Iris pigment epithelial cell (primary cell): Measurements from ENCODE around the gene LRP8.
"Not testable (repeated sequence)": the region's sequence is repeated elsewhere in the genome, so short reads cannot be mapped to it uniquely, and the experiment has no call there.

Experiments used
- DNase-seq: peaks from one replicate; pipeline ENCODE4 v3.0.0-alpha.2; 2011; ENCODE audit warnings: low read depth

Gene LRP8

DNA sequence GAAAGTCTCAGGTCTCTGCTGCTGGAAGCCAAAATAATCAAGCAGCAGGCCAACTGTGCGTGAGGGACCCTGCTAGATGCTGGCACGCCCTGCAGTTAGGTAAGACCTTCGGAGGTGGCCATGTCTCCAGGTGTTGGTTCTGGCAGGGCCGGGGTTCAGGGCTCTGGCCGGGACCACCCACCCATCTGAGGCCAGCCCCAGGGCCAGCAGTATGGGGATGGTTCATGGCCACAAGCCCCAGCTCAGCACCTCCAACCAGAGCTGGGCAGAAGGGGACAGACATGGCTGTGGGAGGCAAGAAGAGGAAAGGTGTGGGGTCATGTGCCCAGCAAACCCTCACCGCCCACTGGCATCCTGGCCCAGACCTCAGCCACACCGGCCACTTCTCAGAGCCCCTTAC, 23.3 kb downstream of the LRP8 start:
- no peak for DNase-seq

DNA sequence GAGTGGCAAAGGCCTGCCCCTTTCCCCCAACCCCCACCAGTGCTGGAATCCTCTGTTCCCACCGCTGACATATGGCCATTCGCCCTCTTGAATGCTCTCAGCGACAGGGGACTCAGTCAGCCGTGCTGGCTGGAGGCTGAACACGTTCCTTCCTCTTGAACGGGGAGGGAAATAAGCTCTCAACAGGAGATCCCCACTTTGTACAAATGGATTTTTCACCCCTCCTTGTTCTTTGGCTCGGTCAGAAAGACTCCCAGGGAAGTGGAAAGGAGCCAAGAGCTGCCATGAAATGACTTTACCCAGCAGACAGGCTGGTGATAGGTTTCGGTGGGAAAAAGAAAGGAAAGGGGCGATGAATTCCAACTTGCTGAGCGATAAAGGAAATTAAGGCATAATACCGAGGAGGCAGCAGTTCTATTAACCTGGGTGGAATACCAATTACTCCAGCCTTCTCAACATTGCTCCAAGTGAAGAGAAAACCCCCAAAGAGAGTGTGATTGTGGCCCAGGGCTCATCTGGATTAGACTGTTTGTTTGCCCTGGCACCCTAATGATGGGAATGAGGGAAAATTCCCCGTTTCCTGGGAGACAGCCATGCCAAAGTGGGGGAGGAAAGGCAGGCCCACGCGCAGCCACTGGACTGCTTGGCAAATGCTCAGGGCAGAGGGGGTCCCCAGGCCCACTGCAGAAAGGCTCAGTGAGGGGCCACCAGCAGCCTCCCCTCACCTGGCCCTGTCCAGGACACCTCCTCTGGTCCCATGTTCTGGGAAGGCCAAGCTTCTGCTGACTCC, 23.9 kb downstream of the LRP8 start:
- no peak for DNase-seq

DNA sequence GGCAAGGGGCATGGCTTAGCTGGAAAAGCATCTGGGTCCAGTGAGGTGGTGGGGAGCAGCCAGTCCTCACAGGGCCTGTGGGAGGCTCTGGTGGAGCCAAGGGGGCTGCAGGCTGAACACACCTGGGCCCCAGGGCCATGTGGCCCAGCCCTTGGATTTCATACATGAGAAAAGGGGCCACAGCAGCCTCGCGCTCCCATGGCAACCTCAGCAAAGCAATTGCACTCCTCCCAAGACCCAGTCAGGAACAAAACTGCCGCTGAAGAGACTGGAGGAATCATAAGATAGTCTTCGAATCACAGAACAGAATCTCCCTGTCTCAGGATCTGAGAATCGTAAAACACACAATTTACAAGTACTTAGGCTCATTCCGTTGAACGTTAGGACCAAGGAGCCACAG, 24.6 kb downstream of the LRP8 start:
- DNase-seq, result no peak

DNA sequence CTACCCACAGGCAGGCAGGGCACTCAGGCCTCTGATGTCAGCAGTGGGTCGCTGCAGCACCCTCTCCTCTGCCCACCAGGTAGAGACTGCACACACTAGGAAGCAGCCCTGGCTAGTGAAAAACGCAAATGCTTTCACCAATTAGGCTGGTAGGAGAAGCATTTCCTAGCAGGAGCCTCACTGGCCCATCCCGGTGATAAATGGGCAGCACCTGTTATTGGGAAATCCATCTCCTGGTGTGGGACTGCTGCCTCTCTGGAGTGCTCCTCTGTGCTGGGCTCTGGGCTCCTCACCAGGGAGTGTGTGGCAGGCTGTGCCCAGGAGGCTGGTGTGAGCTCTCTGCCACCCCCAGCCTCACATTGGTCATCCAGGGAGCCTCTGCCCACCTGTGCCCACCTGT, 28.6 kb downstream of the LRP8 start:
- no peak for DNase-seq

DNA sequence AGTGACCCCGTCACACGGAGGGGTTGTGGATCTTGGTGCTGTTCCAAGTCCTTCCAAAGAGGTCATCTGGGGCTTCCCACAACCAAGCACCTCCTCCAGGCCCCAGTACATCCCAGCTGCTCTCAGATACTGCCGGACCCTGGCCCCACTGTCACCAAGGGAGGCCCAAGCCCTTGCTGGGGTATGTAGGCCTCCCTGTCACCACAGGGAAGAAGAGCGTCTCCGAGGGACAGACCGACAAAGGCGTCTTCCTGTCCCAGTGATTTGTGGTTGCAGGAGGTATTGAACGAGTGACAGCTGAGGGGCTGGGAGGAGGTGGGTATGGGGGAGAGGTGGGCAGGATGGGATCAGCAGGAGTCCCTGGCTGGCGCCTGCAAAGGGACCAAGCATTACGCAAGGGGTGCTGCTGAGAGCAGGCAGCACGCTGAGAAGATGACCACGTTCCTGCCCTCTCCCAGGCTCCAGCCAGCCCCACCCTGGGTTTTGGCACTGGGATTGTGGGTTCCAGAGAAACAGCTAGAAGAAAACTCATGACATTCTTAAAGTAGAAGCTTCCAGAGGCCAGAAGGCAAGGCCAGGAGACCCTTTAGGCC, 29.7 kb downstream of the LRP8 start:
- no peak for DNase-seq

DNA sequence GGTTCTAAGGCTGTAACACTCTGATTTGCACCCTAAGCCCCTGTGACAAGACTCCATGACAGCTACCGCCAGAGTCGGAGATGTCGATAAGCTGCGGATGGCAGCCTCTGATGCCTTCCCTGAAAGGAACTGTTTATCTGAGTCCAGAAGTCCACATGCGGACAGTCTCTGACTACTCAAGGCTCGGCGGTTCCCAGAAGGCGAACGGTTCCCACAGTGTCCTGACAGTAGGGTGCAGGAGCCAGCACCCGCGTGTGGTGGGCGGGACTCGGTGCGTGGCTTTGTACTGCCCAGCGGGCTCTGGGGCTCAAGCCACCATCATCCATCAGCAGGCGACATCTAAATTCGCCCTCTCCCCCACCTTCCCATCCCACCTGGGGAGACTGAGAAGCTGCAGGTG, 30.7 kb downstream of the LRP8 start:
- no peak for DNase-seq

DNA sequence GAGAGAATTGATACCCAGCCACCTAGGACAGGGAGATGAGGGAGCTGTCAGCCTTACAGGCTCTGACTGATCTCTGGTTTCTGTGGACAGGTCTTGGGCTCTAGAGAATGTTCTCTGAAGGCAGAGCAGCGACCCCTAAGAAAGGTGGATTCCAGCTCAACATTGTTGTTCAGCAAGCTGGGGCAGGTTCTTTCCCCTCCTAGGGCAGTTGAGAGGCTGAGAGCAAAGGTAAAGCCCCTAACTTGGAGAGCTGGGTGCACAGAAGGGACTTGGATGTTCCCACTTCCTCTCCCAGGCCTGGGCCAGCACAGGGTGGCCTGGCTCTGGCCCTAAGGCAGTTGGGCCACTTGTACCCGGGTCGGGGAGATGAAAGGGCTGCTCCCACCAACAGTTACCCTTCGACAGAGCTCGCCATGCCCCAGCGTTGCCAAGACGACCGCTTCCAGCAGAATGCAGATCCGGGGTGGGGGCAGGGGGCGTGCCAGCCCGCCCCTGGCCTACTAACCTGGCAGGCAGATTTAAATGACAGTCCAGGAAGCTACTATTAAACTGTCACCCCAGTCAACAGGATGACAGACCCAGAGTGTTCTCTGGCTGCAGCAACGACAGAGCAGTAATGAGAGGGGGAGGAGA, 31.6 kb downstream of the LRP8 start:
- no peak for DNase-seq

DNA sequence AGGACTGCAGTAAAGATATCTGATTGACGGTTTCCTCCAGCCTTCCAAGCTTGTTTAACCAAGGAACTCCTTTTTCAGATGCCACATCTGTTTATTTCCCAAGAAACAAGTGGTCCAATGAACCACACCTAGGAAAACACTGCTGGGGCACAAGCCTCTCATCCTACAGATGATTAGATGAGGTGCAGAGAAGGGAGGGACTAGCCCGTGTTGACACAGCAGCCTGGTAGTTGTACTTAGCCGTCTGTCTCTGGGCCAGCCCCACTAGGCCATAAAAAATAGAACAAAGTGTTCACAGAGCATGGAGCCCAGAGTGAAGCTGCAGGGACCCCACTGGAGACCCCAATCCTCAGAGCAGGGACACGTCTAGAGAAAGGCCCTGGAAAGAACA, 32.1 kb downstream of the LRP8 start:
- no peak for DNase-seq

DNA sequence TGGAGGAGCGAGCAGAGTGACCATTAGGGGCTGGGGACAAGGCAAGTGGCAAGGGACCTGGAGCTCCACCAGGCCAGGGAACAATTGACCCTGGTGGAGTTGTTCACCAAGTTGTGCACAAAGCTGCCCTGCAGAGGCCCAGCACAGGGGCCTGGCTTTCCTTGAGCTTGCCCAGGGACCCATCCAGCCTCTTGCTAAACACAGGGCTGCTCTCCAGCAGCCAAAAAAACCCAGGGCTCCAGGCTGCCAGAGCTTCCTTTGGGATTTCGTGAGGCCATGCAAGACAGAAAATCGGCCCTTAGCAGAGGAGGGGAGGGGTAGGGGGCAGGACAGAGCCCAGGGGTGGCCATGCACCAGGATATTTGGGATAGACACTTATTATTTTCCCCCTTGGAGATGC, 32.6 kb downstream of the LRP8 start:
- DNase-seq, result no peak

DNA sequence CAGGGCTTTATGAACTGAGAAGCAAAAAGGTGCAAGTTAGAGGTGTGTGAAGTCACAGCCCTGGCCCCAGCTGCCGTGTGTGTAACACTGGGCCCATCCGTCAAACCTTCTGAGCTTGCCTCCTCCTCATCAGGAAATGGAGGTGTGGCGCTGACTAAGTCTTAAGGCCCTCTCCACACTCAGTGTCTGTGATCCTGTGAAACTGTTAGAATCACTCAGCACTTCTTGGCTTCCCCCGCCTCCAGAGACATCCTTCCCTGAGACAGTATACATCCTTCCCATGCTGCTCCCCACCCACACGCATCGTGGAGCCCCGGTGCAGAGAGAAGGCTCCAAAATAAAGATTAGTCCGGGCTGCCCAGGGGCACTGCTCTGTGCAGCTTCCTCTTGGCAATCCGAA, 33.3 kb downstream of the LRP8 start:
- peak; percentile 79 for DNase-seq

DNA sequence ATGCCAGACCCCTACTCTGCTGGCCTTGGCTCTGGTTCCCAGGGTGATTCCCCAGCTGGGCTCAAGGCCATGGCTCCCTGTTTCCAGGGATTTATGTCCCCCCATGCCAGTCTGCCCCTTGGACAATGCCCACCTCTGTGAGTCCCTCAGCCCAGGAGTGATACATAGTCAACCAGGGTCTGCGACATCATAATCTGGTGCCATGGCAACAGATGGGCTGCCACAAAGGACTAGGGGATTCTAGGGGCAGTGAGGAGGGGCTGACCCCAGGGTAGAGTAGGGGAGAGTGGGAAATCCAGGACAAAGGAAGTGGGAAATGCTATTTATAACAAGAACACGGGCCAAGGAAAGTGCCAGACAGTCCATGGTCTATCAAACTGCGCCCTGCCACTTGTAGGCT, 33.8 kb downstream of the LRP8 start:
- no peak for DNase-seq

DNA sequence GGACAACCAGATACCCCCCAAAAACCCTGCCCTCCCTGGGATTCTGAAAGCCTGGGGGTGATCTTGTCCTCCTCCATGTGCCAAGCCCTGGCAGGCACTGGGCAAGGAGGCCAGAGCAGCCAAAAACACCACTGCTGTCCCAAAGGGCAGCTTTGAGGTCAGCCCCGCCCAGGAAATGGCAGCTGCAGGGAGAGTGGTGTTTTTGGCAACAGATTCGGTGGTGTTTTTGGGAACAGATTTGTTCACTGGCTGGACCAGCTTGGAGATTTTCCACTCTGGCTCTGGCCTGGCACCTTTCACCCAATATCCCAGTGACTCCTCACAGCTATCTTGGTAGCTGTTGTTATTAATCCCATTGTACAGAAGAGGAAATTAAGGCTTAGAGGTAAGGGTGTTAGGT, 34.7 kb downstream of the LRP8 start:
- no peak for DNase-seq

DNA sequence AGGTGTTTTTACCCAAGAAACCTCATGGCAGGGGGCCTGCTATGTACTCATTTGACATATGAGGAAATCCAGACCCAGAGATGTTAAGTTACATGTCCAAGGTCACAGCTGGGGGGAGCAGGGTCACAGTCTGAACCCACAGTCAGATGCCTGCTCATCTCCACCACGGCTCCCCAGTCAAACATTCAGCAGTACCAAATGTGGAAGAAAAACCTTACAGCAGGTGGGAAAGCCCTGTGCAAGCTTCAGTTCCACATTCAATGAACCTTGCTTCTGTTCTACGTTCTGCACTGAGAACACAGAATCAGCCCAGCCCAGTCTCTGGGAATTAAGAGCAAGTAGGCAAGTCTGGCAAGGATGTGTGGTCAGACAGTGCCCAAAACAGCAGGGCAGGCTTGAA, 35.2 kb downstream of the LRP8 start:
- no peak for DNase-seq

DNA sequence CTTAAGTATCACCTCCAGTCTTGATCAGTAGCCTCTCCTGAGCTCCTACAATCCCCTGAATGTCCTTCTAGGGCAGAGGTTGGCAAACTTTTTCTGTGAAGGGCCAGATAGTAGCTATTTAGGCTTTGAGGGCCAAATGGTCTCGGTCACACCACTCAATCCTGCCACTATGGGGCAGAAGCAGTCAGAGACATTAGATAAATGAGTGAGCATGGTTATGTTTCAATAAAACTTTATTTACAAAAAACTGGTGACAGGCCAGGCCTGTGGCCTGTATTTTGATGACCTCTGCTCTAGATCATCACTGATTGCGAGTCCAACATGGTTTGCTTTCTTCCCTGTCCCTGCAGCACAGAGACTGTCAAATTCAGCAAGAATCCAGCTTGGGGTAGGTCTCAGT, 36.3 kb downstream of the LRP8 start:
- DNase-seq, result no peak

DNA sequence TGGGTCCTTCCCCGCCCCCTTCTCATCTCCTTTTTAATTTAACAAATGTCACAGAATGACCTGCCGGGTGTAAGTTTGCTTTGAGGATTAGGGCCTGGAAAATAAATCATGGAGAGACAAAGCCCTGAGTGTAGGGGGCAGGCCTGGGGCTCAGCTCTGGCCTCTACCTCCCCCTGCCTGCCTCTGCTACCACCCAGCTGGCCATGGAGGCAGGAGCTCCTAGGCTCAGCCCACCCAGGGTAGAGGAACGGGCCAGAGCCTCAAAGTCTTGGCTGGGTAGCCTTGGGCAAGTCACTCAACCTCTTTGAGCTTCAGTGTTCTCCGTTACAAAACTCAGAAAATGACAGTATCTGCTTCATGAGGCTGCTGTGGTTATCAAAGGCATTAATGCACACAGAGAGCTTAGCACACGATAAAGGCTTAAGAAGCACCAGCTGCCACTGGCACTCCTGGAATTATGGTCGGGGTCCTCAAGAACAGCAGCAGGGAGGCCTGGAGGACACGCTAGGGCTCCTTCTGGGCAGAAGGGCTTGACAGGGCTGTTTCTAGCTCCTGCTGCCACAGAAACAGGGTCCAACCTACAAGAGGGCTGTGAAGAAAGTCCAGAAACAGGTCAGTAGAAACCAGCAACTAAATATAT, 39.0 kb downstream of the LRP8 start:
- DNase-seq, result no peak

DNA sequence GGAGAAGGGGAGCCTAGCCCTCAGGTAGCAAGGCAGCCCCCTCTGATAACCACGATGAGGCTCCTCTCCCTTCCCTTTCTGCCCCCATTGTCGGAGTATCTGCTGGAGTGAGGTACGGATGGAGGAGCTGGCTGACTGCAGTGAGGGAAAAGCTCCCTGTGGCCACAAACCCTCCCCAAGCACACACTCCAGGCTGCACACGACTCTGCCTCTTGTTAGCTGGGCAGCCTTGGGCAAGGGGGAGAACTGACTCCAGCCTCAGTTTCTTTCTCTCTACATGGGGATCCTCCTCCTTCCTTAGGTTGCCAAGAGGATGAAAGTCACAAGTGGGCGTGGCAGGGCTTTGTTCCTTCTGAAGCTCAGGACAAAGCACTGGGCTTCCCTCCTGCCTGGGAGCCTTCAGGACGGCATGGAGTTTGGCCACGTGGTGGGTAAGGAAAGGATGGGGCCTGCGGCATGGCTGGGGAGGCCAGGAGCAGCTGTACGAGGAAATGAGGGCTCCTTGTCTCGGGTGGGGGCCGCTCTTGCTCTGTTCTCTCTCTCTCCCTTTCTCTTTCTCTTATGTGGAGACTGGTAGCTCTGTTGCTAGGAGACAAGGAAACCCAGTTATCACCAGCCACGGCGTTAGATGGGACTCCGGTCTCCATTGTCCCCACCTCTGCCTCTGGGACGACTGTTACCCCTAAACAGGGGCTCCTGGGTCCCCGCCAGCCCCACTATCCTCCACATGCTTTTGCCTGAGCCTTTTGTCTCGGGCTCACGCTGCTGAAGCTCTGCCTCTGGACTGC, 39.7 kb downstream of the LRP8 start:
- DNase-seq, result no peak

DNA sequence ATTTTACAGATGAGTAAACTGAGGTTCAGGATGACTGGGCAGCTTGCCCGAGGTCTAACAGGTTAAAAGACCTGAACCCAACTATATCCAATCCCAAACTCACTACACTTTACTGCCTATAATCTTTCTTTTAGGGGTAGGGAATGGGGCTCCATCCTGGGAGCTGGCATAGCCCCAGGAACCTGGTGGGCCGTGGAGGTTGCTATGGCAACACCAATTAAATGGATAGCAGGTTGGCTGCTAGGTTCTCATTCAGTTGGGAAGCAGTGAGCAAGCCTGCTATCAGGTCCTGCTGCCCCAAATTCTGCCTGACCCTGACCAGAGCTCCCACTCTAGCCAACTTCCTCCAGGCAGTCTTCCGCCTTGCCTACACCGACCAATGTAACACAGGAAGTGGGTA, 40.9 kb downstream of the LRP8 start:
- no peak for DNase-seq

DNA sequence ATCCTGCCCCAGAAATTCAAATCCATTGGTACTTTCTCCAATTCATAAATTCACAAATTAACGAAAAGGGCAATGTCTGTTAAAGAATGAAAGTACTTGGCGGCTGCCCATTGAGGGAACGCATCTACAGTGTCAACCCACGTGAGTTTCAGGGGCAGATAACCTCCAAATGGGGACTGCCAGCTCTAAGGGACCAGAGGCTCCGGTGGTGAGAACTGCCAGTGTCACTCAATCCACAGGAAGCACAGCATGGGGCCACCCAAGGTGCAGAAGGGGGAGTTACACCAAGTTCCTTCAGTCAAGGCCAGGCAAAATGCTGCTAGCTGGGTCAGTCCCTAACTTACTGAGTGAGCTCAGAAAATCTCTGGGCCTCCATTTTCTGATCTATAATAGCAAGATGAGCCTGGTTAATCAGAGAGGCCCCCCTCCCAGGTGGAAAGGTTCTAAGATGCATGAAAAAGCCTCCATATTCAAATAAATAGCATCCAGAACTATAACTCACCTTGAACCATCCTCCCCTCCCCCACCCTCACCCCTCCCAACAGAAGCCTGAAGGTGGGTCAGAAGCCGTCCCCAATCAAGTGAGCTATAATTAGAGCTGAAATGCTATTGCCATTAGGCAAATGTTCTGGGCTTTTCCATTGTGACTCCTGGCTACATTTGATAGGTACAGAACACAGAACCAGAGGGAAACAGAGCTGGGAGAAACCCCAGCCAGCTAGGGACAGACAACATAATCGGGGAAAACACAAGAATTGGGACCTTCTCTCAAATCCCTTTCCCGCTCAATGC, 41.7 kb downstream of the LRP8 start:
- DNase-seq, result no peak

DNA sequence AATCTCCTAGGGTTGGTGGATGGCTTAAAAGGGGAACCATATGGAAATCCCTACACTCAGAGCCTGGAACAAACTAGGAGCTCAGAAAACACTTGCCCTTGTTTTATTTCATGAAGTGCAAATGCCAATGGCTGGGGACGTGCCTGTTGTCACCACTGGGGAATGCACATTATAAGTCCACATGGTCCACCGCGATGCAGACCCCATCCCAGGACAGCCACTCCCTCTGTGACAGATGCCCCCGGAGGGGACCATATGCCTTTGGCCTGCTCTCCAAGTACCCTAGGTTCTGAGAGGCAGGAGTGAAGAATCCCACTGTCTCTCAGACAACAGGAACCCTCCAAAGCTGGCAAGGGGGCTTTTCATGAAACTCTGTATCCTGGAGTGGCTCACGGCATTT, 42.3 kb downstream of the LRP8 start:
- DNase-seq, result no peak

DNA sequence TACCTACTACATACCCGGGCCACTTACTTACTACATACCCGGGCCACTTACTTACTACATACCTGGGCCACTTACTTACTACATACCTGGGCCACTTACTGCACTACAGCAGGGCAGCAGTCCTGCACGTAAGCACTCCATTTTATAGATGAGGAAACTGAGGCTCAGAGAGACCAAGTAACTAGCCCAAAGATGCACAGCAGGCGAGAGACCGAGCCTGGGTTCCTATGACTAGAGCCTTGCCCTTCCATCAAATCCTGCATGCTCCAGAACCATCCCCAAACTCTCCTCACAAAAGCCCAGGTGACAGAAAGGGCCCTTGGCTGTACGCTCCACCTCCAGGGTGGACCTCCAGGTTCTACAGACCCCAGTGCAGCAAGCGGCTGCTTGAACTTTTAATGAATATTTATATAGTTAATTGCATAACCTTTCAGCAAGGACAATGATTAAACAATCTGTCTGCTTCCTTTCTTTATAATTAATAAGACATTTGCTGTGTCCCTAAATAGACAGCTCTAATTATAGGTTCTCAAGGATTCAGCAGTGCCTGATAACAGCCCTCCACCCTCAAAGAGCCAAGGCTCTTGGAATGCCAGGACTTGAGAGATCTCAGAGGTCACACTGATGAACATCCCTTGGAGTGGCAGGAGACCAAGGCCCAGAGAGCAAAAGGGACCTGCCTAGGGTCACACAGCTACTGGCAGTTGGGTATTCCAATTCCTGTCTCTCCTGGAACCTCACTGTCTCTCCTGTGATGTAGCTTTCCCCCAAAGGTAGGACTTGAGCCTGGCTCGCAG, 43.4 kb downstream of the LRP8 start:
- no peak for DNase-seq

DNA sequence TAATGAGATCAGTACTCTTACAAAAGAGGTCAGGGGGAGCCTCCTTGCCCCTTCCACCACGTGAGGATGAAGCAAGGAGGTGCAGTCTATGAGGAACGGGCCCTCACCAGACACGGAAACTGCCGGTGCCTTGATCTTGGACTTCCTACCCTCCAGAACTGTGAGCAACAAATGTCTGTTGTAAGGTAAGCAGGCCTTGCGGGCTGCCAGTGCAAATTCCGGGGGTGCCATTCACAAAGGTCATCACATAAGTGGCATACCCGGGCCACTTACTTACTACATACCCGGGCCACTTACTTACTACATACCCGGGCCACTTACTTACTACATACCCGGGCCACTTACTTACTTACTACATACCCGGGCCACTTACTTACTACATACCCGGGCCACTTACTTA, 44.7 kb downstream of the LRP8 start:
- not testable (repeated sequence) for DNase-seq
